NCI-H748 treated with DMSO at 0.1 percent for 48 hours (cell line): ENCODE measurements around the gene MACIR.
"Not testable (repeated sequence)": the region's sequence is repeated elsewhere in the genome, so short reads cannot be mapped to it uniquely, and the experiment has no call there.

Source experiments
- DNase-seq: peaks from one replicate; lab custom pipeline; 2025; lab: John Stamatoyannopoulos, UW

The MACIR gene, protein sequence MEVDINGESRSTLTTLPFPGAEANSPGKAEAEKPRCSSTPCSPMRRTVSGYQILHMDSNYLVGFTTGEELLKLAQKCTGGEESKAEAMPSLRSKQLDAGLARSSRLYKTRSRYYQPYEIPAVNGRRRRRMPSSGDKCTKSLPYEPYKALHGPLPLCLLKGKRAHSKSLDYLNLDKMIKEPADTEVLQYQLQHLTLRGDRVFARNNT

DNA sequence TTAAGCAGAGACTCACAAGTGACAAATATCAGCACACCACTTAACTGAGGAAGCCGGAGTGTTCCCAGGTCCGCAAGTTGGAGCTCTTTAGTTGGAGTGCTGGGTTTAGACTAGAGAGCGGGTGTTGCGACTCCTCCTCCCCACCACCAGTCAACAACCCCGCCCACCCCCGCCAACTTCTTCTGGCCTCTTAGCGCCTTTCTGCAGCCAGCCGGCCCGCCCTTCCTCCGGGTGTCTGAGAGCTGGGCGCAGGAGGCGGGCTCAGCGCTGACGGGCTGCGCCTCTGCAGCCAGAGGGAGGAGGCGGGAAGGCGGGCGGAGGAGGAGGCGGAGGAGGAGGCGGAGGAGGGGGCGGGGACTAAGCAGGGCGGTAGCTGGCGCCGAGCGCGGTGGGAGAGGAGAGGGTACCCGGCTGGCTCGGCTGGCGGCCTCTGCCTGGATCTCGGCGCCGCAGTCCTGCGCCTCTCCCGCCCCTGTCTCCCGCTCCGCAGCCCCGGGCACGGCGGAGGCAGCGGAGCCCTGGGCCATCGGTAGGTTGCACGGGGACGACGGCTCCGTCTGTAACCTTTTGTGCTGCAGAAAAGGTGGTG lies at the start of gene MACIR:
MACIR (plus strand) TSS at position 396 of the 589 bp plus-strand sequence. CDS start 17,157 bp downstream, outside the sequence.
- peak; percentile 89 for DNase-seq

DNA sequence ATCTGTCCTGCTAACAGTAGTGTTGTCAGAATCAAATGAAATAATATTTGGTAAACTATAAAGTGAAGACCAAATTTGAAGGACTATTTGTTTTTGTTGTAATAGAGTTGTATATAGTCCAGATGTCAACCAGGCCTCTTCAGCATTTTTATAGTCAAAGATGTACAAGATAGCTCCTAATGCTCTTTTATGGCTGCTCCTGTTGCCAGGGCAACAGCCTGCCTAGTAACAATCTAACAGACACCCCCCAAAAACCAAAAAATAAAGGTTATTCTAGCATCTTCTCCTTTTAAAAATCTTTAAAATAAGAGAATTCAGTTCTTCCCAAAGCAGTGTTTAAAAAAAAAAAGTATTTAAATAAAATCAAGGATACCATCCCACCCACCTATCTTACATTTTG lies 49.5 kb upstream of the MACIR start:
- DNase-seq, result no peak

DNA sequence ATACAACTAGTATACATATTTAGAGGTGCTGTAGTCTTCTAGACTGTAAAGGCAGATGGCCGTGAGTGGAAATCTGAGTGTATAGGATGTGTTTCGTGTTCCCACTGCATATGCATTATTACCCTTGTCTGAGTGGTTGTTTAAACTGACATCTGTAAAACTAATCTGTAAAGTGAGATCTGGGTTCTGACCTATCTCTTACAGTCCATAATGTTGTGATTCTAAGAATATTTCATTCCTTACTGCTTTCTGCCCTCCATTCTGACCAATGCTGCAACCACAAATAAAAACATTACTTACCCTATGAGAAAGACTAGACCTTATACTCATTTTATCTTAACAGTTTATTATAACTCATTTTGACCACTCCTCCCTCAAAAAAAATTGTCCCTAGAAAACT lies 47.6 kb upstream of the MACIR start:
- no peak for DNase-seq

DNA sequence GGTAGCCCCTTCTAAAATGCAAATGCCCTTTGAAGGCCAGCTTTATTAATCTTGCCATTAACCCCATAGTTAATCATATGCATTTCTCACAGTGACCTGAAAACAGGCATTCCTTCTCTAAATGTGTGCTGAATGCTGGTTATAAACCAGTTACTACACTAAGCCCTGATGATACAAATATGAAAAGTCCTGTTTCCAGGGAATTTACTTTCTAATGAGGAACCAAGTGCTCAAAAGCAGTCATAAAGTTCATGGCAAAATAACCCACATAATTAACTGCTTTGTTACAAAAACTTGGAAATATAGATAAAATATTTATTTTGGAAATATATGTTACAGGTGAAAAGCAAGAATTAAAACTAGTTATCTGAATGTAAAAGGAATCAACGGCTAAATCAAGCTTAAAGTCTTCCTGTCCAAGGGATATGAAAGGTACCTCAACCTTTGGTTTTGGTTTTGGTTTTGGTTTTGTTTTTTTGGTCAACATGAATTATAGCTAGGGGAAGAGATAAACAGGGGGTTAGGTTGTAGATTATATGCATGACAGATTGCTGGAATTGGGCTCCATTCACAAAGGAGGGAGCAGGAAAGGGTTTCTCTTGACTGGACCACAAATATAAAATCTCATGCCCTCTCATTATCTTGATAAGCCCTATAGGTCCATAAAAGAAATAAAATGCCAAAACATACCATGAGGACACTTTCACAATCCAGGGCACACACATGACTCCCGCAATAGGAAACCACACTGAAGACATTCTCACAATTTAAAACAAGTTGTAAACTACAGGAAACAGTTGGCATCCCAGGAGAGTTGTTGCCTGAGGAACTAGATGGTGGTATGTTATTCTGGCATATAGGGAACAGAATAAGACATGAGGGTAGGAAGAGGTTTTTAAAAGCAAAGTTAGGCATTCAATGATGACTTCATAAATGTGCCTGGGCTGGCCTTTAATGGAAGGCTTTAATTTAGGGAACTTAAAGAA lies 46.7 kb upstream of the MACIR start:
- DNase-seq, result no peak

DNA sequence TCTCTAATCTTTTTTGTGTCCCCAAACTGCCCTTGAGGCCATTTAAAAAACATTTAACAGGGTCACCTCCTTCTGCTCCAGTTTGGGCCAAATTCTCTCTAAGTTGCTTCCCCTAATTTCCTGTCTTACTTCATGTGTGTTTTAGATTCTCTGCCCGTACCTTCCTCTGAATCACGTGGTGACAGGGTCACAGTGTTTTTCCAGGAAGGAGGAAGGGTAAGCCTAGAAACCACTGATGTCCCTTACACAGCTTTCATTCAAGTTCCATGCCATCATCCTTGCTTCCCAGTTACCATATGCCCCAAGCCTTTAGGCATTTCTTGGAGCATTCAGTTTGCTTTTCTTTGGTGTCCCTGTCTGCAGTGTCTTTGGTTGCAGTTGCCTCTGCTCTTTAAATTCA lies 42.4 kb upstream of the MACIR start:
- no peak for DNase-seq

DNA sequence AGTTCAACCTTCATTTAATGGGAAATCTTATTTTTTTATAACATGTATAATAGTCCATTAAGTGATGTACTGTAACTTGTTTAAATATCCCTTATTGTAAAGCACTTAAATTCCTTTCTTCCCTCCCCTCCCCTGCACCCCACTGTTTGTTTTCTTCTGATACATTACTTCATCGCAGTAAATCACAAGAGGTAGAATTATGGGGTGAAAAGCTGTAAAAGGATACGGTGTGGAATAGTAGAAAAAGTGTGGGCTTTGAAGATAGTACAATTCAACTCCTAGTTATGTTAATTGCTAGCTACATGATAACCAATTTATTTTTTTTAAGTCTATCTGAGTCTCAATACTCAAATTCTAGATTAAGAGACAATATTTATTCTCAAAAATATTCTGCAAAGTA lies 41.9 kb upstream of the MACIR start:
- DNase-seq, result no peak

DNA sequence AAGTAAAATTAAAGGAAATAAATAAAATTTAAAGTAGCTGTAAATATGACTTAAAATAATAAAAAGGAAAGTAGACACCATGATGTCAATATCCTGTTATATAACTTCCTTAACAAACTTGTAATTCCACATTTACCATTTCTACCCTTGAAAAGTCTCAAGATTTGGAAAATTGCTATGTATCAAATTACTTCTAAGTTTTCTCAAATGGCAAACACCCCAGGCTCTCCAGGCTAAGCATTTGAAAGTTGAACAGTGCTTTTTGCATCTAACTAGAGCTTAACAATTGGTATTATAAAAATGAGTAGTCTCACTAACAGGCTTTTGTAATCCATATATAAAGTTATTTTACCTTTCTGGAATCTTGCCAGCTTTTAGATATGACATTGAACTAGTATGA lies 41.5 kb upstream of the MACIR start:
- no peak for DNase-seq

DNA sequence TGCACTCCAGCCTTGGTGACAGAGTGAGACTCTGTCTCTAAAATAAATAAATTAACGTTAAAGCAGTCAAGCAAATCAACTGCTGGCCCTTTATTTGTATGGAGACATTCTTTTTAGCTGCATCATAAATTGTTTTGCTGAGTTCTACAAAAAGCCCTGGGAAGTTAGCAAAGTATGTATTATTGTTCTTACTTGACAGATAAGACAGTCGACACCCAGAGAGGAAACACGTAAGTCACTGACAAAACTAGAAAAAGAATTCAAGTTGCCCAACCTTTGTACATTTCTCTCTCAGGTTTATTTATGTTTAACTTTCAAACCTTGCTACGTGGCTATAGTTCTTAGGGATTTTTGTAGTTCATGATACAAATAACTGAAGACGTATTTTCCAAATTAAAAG lies 40.4 kb upstream of the MACIR start:
- DNase-seq, result no peak

DNA sequence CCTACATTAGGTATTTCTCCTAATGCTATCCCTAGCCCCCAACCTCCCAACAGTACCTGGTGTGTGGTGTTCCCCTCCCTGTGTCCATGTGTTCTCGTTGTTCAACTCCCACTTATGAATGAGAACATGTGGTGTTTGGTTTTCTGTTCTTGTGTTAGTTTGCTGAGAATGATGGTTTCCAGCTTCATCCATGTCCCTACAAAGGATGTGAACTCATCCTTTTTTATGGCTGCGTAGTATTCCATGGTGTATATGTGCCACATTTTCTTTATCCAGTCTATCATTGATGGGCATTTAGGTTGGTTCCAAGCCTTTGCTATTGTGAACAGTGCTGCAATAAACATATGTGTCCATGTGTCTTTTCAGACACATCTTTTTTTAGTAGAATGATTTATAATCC lies 39.5 kb upstream of the MACIR start:
- DNase-seq, result not testable (repeated sequence)

DNA sequence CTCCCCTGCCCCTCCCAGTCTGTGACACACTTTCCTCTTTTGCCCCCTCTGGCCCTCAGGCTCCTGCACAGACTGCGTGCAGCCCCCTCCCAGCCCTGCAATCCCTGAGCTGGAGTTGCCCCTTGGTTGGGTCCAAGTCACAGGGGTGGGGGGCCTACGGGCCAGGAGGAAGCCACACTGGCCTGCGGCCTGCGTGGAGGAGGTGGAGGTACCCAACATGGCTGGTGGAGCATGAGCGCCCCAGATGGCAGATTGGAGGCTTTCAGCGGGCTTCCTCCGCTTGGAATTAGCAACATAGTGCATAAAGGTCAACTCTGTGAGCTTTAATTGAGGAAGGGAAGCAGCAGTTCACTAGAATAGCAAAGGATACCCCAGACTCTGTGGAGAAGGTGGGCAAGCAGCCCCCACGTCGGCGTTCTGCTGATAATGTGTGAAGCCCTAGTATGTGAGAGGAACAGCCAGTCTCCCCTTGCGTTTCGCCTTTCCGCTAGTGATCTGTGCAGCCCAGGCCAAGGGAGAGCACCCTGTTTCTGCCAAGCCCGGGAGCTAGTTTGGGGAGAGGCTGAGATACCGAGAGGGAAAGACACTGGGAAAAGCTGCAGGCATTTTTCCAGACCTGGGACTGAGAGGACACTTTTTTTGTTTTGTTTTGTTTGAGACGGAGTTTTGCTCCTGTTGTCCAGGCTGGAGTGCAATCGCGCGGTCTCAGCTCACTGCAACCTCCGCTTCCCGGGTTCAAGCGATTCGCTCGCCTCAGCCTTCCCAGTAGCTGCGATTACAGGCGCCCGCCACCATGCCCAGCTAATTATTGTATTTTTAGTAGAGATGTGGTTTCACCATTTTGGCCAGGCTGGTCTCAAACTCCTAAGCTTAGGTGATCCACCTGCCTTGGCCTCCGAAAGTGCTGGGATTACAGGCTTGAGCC lies 35.3 kb upstream of the MACIR start:
- DNase-seq, result no peak

DNA sequence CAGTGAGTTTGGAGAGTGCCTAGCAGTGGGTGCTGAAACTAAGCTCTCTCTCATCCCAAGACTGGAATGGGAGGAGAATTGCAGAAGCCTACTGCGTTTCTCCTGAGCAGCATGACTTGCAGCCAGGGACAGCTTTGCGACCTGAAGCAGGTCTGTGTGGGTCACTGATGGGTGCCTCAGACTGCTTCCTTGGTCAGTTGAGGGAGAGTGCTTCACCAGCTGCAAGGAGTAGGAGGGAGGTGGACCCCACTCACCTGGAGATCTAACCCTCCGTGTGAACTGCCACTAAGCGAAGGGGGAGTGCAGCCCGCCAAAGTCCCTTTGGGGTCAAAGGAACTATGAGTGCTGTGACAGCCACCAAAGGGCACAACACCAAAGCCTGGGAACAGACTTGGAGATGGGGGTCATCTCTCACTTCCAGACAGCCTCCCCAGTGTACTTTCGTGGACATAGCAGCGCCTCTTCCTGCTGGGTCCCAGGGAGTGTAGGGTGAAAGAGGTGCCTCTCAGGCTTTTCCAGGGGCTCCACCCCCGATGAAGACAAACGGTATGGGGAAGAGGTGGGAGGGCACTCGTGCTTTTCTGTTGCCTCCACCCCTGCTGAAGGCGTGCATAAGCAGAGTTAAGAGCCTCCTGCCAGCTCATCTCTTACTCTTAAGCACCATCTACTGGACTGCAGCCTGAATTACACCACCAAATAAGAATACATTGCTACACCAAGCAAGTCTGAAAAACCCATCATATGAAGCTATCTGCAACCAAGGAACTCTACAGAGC lies 34.3 kb upstream of the MACIR start:
- DNase-seq, result peak; percentile 72

DNA sequence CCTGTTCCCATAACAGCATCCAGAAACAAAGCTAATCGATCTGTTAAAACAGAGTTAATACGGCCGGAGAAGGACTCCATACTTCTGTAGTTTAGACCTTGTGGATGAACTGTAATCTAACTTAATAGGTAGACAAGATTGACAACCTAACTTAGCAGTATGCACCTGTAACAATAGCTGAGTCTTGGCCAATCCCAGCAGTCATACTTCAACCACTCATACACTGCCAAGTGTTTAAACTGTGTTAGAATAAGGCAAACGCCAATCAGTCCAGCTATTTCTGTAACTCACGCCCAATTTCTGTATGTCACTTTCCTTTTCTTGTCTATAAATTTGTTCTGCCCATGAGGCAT lies 33.7 kb upstream of the MACIR start:
- no peak for DNase-seq

DNA sequence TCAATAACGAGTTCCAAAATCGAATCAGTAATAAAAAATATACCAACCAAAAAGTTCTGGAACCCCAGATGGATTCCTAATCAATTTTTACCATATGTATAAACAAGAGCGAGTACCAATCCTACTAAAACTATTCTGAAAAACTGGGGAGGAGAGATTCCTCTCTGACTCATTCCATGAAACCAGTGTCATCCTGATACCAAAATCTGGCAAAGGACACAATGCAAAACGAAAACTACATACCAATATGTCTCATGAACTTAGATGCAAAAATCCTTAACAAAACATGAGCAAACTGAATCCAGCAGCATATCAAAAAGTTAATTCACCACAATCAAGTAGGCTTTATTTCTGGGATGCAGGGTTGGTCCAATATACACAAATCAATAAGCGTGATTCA lies 30.5 kb upstream of the MACIR start:
- DNase-seq, result no peak

DNA sequence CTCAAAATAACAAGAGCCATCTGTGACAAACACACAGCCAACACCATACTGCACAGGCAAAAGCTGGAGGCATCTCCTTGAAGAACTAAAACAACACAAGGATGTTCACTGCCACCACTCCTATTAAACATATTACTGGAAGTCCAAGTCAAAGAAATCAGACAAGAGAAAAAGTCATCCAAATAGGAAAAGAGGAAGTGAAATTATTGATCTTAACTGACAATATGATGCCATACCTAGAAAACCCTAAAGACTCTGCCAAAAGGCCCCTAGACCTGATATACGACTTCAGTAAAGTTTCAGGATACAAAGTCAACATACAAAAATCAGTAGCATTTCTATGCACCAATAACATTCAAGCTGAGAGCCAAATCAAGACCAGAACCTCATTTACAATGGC lies 30.0 kb upstream of the MACIR start:
- no peak for DNase-seq

DNA sequence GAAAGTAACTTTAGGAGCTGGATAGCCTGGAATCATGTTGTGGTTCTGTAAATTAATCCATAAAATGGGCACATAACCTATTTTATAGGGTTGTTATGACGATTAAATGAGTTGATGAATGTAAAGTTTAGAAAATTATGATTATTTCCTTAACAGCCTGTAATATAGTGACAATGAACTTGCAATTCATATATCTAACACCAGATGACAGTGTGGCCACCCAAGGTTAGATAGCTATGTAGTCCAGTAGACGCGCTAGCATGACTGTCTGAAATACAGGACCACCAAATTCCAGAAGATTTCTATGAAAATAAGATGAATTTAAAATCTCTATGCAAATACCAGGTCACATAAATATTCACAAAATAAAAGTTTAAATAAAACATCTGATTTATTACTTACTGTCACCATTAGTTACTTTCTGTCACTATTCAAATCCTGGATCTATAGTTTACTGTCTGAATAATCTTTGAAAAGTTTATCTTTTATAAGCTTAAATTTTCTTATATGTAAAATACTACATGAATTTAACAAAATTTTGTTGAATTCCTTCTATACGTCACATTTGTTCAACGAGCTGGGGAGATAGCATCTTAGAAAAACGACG lies 26.1 kb upstream of the MACIR start:
- DNase-seq, result peak; percentile 39

DNA sequence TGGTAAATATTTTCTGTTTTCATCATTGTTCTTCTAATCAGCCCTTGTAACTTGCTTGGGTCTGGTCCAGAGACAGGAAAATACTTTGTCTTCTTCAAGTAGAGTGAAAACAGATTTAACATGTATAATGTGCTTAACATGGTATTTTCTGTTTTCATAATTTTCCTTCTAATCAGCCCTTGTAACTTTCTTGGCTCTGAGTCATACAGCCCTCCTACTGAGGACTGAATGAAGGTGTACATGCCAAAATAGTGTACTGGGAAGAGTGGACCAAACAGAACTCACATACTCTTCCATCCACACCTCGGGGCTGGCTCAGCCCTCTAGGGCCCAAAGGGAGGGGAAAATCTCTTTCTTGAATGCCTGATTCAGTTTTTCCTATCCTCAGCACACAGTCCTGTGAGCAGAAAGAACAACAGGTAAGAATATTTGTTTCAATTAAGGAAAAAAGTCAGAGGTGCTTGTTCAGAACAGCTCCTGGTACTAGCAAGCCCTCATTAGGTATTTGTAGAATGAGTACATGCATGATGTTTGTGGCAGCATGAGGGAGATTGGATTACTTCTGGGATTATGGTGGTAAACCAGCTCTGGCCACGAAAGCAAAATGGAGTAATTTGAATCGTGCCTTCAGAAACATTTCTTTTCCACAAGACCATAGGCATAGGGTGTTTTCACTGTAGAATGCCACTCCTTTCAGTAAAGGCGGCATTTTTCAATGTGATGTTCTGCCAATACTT lies 24.2 kb upstream of the MACIR start:
- DNase-seq, result no peak

DNA sequence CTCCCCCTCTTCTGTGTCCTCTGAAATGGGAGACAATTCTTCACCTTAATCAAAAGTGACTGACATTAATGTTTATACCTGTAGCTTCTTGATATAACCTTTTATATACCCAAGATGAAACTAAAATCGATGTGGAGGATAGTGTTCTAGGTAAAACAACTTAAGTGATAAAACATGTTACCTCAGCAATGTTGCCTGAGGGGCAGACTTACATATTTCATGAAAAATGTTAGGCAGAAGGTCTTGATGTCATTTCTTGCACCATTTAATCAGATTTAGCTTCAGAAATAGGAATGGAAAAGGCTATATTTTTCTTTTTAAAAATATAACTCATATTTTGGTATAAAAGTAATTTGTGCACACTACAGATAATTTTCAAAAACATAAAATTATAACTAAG lies 22.7 kb upstream of the MACIR start:
- no peak for DNase-seq

DNA sequence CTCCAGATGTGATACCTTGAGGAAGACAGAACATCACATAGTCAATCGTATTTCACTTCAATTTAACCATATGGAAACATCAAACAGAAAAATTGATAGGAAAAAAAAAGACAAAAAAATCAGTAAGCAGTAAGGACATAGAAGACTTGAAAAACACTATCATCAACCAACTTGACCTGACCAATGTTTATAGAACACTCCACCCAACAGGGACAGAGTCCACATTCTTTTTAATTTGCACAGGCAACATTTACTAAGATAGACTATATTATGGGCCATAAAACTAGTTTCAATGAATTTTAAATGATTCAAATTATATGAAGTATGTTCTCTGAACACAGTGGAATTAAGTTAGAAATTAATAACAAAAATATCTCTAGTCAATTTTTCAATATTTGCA lies 20.8 kb upstream of the MACIR start:
- DNase-seq, result no peak

DNA sequence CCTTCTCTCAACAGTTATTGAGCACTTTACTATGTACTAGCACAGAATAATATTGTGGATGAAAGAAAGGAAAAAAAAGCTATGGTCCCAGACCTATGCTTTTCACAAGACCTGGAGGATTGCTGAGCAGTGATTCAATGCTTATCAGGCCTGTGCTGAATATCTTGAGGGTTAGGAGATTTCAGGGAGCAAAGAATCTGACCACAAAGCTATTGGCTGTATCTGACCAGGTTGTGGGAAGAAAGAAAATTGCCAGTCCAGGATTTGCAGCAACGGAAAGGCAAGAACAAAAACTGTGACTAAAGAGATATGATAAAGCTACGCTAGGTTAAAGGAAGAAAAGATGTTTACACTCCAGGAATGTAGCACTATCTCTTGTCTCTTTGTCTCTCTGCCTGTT lies 14.9 kb upstream of the MACIR start:
- no peak for DNase-seq

DNA sequence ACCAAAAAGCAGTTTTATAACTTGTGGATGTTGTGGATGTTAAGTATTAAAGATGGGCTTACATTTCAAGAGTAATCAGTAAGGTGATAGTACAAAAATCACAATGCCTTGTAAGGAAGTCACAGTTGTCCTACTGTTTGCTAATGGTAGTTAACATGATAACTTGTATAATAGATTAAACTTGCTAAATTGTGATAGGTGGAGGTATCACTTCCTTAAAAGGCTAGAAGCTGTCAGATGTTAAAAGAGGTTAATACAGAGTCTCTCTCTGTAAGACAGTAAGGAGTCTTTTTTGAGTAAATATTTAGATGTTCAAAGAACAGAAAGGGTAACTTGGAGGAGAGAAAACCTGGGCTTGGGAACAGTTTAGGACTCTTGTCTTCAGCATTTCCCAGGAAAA lies 14.2 kb upstream of the MACIR start:
- DNase-seq, result no peak
